Prostate gland (tissue), 2 donors: Measurements from ENCODE around the gene BCL7B. TPM values are rescaled to one million over a fixed set of nuclear protein-coding genes. Genes with fewer than 3 reads are reported as not detected.

Source experiments
- DNase-seq: peaks from one replicate; pipeline ENCODE4 v3.0.0-alpha.2; 2019; ENCODE audit warnings: low spot score
- H3K27ac ChIP-seq, 2 donors: fragments of 200-600 bp; sonication (generic); 2 replicates each; pipeline ENCODE4 v1.5.1; 2017 to 2019
- H3K27me3 ChIP-seq: fragments of 200-600 bp; sonication (generic); replicated peaks from 2 replicates; pipeline ENCODE4 v1.5.1; 2019; ENCODE audit not compliant: insufficient read depth
- H3K36me3 ChIP-seq, 2 donors: fragments of 200-600 bp; sonication (generic); 1 replicate in 1 of 2; 2 replicates in 1 of 2; pipeline versions ENCODE4 v1.5.1 to v1.8.1; 2017 to 2019
- H3K4me1 ChIP-seq: fragments of 200-600 bp; sonication (generic); replicated peaks from 2 replicates; pipeline ENCODE4 v1.5.1; 2019
- H3K4me3 ChIP-seq, 2 donors: fragments of 200-600 bp; sonication (generic); 2 replicates each; pipeline ENCODE4 v1.5.1; 2017 to 2019
- H3K9me3 ChIP-seq: fragments of 200-600 bp; sonication (generic); 2 replicates; pipeline ENCODE4 v1.5.1; 2017
- POLR2A ChIP-seq: fragments of 450-650 bp; IDR thresholded peaks from one replicate; pipeline ENCODE4 v1.6.1; 2016; ENCODE audit warnings: antibody characterized with exemption, mild to moderate bottlenecking
- POLR2AphosphoS5 ChIP-seq: sonication (generic); formaldehyde crosslinking; IDR thresholded peaks from one replicate; pipeline ENCODE4 v1.6.1; 2017; ENCODE audit warnings: antibody characterized with exemption
- WGBS: methylation state at CpG from one replicate; pipeline ENCODE4 v1.1.5; 2018; 5-methylcytosine and 5-hydroxymethylcytosine counted together
- intact Hi-C: fragments of 100-400 bp; cut with DNase I; formaldehyde crosslinking; loops from one replicate; pipeline ENCODE4 v1.14.2; 2022
- total RNA-seq, 2 donors: library from RNA; depleted of rRNA; stranded (reverse); fragments of >200 nt; gene quantifications; one replicate each; pipeline ENCODE4 v1.1.0, GENCODE V29; 2016
- TF ChIP-seq, protein P1 (sequence below), 4 experiments: fragments of 200-600 bp in 2 of 4; fragments of 450-650 bp in 2 of 4; sonication (generic) in 2 of 4; IDR thresholded peaks; 1 replicate in 3 of 4; 2 replicates in 1 of 4; pipeline ENCODE4 v1.5.1; 2016 to 2019; ENCODE audit warnings: antibody characterized with exemption in 4 of 4, mild to moderate bottlenecking in 2 of 4, moderate library complexity in 2 of 4

The BCL7B gene
- total RNA-seq, 2 donors from 2014 or later = 78.7 to 105 TPM

DNA sequence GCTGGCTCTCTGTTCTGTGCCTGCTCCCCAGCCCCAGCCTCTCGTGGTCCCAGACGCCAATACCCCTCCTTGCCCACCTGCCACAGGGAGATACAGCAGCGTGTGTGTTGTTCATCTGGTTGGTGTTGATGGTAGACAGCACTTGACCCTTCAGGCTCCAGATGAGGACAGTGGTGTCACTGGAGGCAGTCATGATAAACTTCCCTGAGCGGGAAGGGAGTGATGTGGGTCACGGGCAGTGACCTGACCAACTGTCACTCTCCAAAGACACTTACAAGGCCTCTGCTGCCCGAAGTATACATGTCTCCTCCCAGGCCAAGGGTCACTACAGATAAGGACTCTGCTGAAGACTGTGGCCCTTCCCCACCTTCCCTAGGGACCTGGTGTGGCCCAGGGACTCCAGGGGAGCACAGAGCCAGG lies 15.3 kb upstream of the BCL7B start:
- Histone ChIP-seq H3K4me1 (no peaks in the 10 kb centered on the region), H3K9me3 (no peaks in the 10 kb centered on the region), H3K27ac (no peak overlapping the region), H3K4me3 (no peak overlapping the region), H3K36me3 (peaks cover 17 to 24% of the 10 kb centered on the region in 2 donors), H3K27me3 (no peaks in the 10 kb centered on the region)
- TF ChIP-seq, protein P1, sequence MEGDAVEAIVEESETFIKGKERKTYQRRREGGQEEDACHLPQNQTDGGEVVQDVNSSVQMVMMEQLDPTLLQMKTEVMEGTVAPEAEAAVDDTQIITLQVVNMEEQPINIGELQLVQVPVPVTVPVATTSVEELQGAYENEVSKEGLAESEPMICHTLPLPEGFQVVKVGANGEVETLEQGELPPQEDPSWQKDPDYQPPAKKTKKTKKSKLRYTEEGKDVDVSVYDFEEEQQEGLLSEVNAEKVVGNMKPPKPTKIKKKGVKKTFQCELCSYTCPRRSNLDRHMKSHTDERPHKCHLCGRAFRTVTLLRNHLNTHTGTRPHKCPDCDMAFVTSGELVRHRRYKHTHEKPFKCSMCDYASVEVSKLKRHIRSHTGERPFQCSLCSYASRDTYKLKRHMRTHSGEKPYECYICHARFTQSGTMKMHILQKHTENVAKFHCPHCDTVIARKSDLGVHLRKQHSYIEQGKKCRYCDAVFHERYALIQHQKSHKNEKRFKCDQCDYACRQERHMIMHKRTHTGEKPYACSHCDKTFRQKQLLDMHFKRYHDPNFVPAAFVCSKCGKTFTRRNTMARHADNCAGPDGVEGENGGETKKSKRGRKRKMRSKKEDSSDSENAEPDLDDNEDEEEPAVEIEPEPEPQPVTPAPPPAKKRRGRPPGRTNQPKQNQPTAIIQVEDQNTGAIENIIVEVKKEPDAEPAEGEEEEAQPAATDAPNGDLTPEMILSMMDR (IDR thresholded peaks at IDR 0.05) = no peak
- no peak for TF ChIP-seq POLR2AphosphoS5
- TF ChIP-seq POLR2A = no peak
- intact Hi-C loops = no loop called here
- no peak for DNase-seq
- 84% methylated on average over 6 of the region's 6 CpGs for WGBS

DNA sequence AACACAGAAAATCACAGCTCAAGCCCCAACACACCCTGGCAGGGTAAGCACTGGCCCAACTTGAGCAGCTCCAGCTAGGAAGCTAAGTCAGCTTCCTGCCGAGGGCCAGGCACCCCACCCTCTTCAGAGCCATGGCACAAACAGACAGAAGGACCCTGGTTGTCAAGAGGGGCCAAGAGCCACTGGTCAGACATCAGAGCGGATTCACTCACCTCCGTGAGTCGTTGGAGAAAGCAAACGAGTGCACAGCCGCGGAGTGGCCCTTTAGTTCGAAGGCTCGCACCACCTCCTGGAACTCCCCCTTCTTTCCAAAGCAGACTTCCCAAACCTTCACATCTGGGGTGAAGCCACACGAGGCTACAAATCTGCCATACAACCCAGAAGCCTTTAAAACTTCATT lies 13.5 kb upstream of the BCL7B start:
- no peak overlapping the region for H3K4me3 ChIP-seq
- DNase-seq = no peak
- no peak overlapping the region for H3K27ac ChIP-seq
- TF ChIP-seq POLR2AphosphoS5 (no peak), POLR2A (no peak)
- TF ChIP-seq, protein P1 (IDR thresholded peaks at IDR 0.05) = no peak
- intact Hi-C loops = no loop called here
- H3K9me3 ChIP-seq = no peaks in the 10 kb centered on the region
- no peaks in the 10 kb centered on the region for H3K4me1 ChIP-seq
- 89% methylated on average over 10 of the region's 10 CpGs for WGBS
- no peaks in the 10 kb centered on the region for H3K27me3 ChIP-seq
- peaks cover 17 to 24% of the 10 kb centered on the region in 2 donors for H3K36me3 ChIP-seq

DNA sequence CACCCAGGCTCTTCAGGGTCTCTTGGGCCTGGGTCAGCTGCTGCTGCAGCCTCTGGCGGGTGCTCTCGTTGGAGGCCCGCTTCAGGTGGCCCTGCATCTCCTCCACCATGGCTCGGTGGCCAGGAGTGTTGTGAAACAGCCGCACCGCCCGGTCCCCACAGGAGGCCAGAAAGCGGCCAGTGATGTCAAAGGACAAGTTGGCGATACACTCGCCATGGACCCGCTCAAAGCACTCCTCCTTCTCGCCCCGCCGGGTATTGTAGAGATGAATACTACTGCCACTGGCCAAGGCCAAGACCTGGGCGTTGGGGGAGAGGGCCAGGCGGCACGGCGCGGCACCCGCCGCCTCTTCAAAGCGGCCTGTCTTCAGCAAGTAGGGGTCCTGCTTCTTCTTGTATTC lies 13.0 kb upstream of the BCL7B start:
- no peak for TF ChIP-seq POLR2A
- TF ChIP-seq, protein P1 (IDR thresholded peaks at IDR 0.05) = no peak
- no peak for TF ChIP-seq POLR2AphosphoS5
- intact Hi-C loops = no loop called here
- H3K9me3 ChIP-seq = no peaks in the 10 kb centered on the region
- H3K27me3 ChIP-seq = no peaks in the 10 kb centered on the region
- H3K36me3 ChIP-seq = peaks cover 17 to 24% of the 10 kb centered on the region in 2 donors
- H3K27ac ChIP-seq = no peak overlapping the region
- DNase-seq = no peak
- WGBS = 97% methylated on average over 22 of the region's 22 CpGs
- no peak overlapping the region for H3K4me3 ChIP-seq
- H3K4me1 ChIP-seq = no peaks in the 10 kb centered on the region

DNA sequence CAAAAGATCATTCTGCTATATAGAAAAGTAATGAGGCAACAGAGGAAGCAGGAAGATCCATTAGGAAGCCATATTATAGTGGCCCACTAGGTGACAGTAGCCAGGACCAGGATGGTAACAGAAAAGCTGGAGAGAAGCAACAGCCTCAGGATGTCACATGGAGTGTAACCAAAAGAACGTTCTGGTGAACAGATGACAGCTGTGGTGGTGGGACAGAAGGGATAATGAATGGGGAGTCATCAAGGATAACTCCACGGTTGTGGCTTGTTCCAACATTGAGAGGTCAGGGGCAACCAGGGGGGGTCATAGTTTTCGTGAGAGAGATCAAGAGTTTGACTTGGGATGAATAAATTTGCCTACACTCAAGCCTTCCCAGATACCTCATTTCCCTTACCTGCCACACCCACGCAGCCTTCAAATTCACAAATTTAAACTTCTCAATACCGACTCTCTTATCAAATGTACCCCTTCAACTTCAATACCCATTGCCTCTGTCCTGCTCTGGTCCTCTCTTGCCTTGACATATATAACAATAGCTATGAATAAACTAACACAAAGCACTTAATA lies 11.6 kb upstream of the BCL7B start:
- no peak for DNase-seq
- intact Hi-C loops = no loop called here
- TF ChIP-seq, protein P1 (IDR thresholded peaks at IDR 0.05) = no peak
- TF ChIP-seq POLR2A (no peak), POLR2AphosphoS5 (no peak)
- 71% methylated on average over 5 of the region's 5 CpGs for WGBS
- H3K4me3 ChIP-seq = no peak overlapping the region
- no peaks in the 10 kb centered on the region for H3K27me3 ChIP-seq
- no peaks in the 10 kb centered on the region for H3K4me1 ChIP-seq
- no peak overlapping the region for H3K27ac ChIP-seq
- peaks cover 14 to 24% of the 10 kb centered on the region in 2 donors for H3K36me3 ChIP-seq
- H3K9me3 ChIP-seq = no peaks in the 10 kb centered on the region
